Gastrocnemius medialis (tissue), 4 donors: Measurements from ENCODE around the gene GCSAM. TPM values are rescaled to one million over a fixed set of nuclear protein-coding genes. Genes with fewer than 3 reads are reported as not detected.

Source experiments
- ATAC-seq, 2 donors: fragments of 150-250 bp; one replicate each; pipeline ENCODE4 v1.9.1; 2016
- DNase-seq, 2 donors: peaks; one replicate each; pipeline ENCODE4 v3.0.0-alpha.2; 2019
- H3K27ac ChIP-seq, 4 donors: fragments of 200-600 bp; sonication (generic); 1 replicate in 1 of 4; 2 replicates in 3 of 4; pipeline ENCODE4 v1.5.1; 2016 to 2018; ENCODE audit warnings: mild to moderate bottlenecking in 2 of 4, moderate library complexity in 1 of 4
- H3K27me3 ChIP-seq, 3 donors: fragments of 200-600 bp; sonication (generic) in 2 of 3; 1 replicate in 1 of 3; 2 replicates in 2 of 3; pipeline versions ENCODE4 v1.5.1 to v1.6.0; 2016 to 2019; ENCODE audit warnings: mild to moderate bottlenecking in 1 of 3, moderate library complexity in 1 of 3
- H3K36me3 ChIP-seq, 2 donors: fragments of 200-600 bp; sonication (generic) in 1 of 2; one replicate each; pipeline ENCODE4 v1.5.1; 2017 to 2018
- H3K4me1 ChIP-seq, 2 donors: fragments of 200-600 bp; sonication (generic) in 1 of 2; one replicate each; pipeline ENCODE4 v1.5.1; 2016 to 2017; ENCODE audit warnings: mild to moderate bottlenecking in 2 of 2
- H3K4me3 ChIP-seq, 4 donors: fragments of 200-600 bp; sonication (generic) in 3 of 4; 1 replicate in 1 of 4; 2 replicates in 3 of 4; pipeline ENCODE4 v1.5.1; 2016 to 2019; ENCODE audit warnings: mild to moderate bottlenecking in 2 of 4
- H3K9me3 ChIP-seq, 3 donors: fragments of 200-600 bp; sonication (generic) in 2 of 3; 1 replicate in 1 of 3; 2 replicates in 2 of 3; pipeline ENCODE4 v1.5.1; 2016 to 2019
- POLR2A ChIP-seq, 2 donors: fragments of 450-650 bp; IDR thresholded peaks; one replicate each; pipeline ENCODE4 v1.6.1; 2017; ENCODE audit warnings: antibody characterized with exemption in 2 of 2, mild to moderate bottlenecking in 2 of 2, moderate library complexity in 2 of 2
- in situ Hi-C, 4 donors: fragments of 200-750 bp; cut with MboI; loops; one replicate each; pipeline versions ENCODE4 v1.15.0 to v1.8.0; 2017; ENCODE audit warnings: low sequenced_read_pairs in 4 of 4
- intact Hi-C: fragments of 100-400 bp; cut with DNase I; formaldehyde crosslinking; loops from one replicate; pipeline ENCODE4 v1.15.1; 2023; ENCODE audit warnings: low total_unique reads
- total RNA-seq, 4 donors: library from RNA; depleted of rRNA; stranded (reverse); fragments of >200 nt; gene quantifications; one replicate each; pipeline versions ENCODE4 v1.1.0 to v1.2.3, GENCODE V29; 2016
- TF ChIP-seq, protein P1 (sequence below), 5 experiments: fragments of 450-650 bp in 3 of 5; fragments of 200-600 bp in 2 of 5; sonication (generic) in 2 of 5; IDR thresholded peaks in 4 of 5; conservative IDR thresholded peaks in 1 of 5; 1 replicate in 4 of 5; 2 replicates in 1 of 5; pipeline ENCODE4 v1.5.1; 2016 to 2019; ENCODE audit warnings: antibody characterized with exemption in 5 of 5, mild to moderate bottlenecking in 3 of 5, moderate library complexity in 3 of 5

GCSAM gene, protein sequence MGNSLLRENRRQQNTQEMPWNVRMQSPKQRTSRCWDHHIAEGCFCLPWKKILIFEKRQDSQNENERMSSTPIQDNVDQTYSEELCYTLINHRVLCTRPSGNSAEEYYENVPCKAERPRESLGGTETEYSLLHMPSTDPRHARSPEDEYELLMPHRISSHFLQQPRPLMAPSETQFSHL
- total RNA-seq = not detected

DNA sequence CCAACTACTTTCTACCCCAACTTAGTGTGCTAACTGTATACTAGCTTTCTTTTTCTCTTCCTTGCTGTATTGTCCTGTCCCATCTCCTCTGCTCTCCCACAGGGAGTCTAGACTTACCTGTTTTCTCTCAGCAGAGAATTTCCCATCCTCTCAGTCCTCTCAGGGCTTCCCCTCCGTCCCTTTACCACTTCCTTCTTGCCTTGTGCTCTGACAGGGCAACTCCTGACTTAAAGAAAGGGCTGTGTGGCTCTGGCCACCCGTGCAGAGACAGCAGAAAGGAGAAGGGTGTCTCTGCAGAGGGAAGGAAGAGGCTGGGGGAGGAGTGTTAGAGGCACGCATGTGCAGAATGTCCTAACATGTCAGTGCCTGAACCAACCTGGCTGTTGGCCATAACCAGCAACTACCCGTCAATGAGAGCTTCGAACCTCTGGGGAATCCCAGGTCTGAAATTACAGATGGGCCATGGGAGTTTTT is at the start of gene GCSAM:
GCSAM (minus strand) TSS at position 274 of the 474 bp plus-strand sequence; CDS start at position 146, 128 bp downstream.
- DNase-seq (peak; percentile 19 to 35), ATAC-seq (no peak)
- TF ChIP-seq, protein P1, sequence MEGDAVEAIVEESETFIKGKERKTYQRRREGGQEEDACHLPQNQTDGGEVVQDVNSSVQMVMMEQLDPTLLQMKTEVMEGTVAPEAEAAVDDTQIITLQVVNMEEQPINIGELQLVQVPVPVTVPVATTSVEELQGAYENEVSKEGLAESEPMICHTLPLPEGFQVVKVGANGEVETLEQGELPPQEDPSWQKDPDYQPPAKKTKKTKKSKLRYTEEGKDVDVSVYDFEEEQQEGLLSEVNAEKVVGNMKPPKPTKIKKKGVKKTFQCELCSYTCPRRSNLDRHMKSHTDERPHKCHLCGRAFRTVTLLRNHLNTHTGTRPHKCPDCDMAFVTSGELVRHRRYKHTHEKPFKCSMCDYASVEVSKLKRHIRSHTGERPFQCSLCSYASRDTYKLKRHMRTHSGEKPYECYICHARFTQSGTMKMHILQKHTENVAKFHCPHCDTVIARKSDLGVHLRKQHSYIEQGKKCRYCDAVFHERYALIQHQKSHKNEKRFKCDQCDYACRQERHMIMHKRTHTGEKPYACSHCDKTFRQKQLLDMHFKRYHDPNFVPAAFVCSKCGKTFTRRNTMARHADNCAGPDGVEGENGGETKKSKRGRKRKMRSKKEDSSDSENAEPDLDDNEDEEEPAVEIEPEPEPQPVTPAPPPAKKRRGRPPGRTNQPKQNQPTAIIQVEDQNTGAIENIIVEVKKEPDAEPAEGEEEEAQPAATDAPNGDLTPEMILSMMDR (IDR thresholded peaks at IDR 0.05 in 4 of 5, conservative IDR thresholded peaks at IDR 0.05 in 1 of 5) = no peak
- no peak for TF ChIP-seq POLR2A (IDR thresholded peaks at IDR 0.05)
- no peaks in the 10 kb centered on the region for H3K27me3 ChIP-seq
- no peaks in the 10 kb centered on the region for H3K36me3 ChIP-seq
- intact Hi-C loops (no loop called here), in situ Hi-C loops (loop anchor here in 1 of 4 donors (25.0 kb wide), 1 partner anchor 379 kb away; no protein-coding TSS in a partner anchor)
- no peak within 1 kb of the TSS for H3K27ac ChIP-seq
- H3K4me3 ChIP-seq = no peak within 1 kb of the TSS
- no peaks in the 10 kb centered on the region for H3K4me1 ChIP-seq
- no peaks in the 10 kb centered on the region for H3K9me3 ChIP-seq

DNA sequence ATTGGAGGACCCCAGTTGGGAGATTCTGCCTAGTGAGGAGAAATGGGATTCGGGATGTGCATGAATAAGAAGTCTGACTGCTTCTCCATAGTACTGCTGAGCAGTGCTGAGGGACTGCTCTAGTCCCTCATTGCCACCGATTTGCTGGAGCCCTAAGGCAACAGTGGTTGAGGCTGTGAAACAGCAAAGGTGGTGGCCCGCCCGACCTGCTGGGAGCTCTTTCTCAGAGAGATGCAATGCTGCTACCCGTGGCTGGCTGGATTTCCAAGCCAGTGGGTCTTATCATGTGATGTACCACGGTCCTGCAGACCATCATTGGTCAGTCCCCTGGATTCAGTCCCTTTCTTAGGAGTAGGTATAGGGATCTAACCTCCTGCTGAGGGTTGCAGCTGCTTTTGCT is 42.6 kb upstream of the GCSAM start:
- no peak for TF ChIP-seq POLR2A (IDR thresholded peaks at IDR 0.05)
- TF ChIP-seq, protein P1 (IDR thresholded peaks at IDR 0.05 in 4 of 5, conservative IDR thresholded peaks at IDR 0.05 in 1 of 5) = no peak
- in situ Hi-C loops (no loop called here), intact Hi-C loops (no loop called here)
- no peaks in the 10 kb centered on the region for H3K36me3 ChIP-seq
- no peaks in the 10 kb centered on the region for H3K27me3 ChIP-seq
- H3K4me3 ChIP-seq = no peak overlapping the region
- H3K4me1 ChIP-seq = no peaks in the 10 kb centered on the region
- H3K27ac ChIP-seq = no peak overlapping the region
- no peak for ATAC-seq
- no peaks in the 10 kb centered on the region for H3K9me3 ChIP-seq
- no peak for DNase-seq

DNA sequence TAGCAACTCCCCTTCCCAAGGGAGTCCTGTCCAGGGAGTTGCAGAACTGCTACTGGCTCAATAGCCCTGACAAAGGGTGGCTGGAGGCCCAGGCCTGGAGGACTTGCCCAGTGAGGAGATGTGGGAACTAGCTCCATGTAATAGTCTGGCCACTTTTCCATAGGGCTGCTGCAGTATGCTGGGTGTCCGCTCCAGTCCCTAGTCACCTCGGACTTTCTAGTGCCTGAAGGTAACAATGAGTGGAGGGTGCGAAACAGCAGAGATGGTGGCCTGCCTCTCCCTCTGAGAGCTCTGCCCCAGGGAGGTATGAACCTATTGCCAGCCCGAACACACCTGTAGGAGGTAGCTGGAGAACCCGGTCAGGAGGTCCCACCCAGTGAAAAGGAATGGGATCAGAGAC is 42.0 kb upstream of the GCSAM start:
- in situ Hi-C loops = no loop called here

DNA sequence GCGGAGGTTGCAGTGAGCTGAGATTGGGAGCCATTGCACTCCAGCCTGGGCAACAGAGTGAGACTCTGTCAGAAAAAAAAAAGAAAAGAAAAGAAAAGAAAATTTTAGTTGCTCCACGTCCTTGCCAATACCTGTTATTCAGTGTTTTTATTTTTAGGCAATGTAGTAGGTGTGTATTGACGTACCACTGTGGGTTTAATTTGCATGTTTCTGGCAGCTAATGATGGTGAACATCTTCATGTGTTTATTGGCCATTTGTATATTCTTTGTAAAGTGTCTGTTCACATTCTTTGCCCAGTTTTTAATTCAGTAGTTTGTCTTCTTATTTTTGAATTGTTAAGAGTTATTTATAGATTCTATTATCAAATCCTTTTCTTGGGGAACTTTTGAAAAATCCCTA is 38.1 kb upstream of the GCSAM start:
- intact Hi-C loops = no loop called here

More for the DNA sequence above, 42.0 kb upstream of the GCSAM start:
- Histone ChIP-seq H3K36me3 (no peaks in the 10 kb centered on the region), H3K27ac (no peak overlapping the region), H3K4me1 (no peaks in the 10 kb centered on the region), H3K4me3 (no peak overlapping the region), H3K27me3 (no peaks in the 10 kb centered on the region), H3K9me3 (no peaks in the 10 kb centered on the region)
- intact Hi-C loops = no loop called here
- ATAC-seq (no peak), DNase-seq (no peak)
- TF ChIP-seq, protein P1 (IDR thresholded peaks at IDR 0.05 in 4 of 5, conservative IDR thresholded peaks at IDR 0.05 in 1 of 5) = no peak
- no peak for TF ChIP-seq POLR2A (IDR thresholded peaks at IDR 0.05)

More for the DNA sequence above, 38.1 kb upstream of the GCSAM start:
- no peak overlapping the region for H3K27ac ChIP-seq
- H3K36me3 ChIP-seq = no peaks in the 10 kb centered on the region
- H3K27me3 ChIP-seq = no peaks in the 10 kb centered on the region
- DNase-seq = no peak
- TF ChIP-seq POLR2A (IDR thresholded peaks at IDR 0.05) = no peak
- TF ChIP-seq, protein P1 (IDR thresholded peaks at IDR 0.05 in 4 of 5, conservative IDR thresholded peaks at IDR 0.05 in 1 of 5) = no peak
- ATAC-seq = no peak
- H3K4me3 ChIP-seq = no peak overlapping the region
- in situ Hi-C loops = no loop called here
- no peaks in the 10 kb centered on the region for H3K4me1 ChIP-seq
- no peaks in the 10 kb centered on the region for H3K9me3 ChIP-seq
